AG10803 (cell line): ENCODE results near the gene ALG12.

Source experiments
- DNase-seq: peaks from one replicate; pipeline ENCODE4 v3.0.0; 2010; ENCODE audit warnings: low read depth
- H3K4me3 ChIP-seq: 2 replicates; pipeline ENCODE4 v1.5.1; 2011; ENCODE audit warnings: mild to moderate bottlenecking, low read length, control low read depth
- CTCF ChIP-seq: conservative IDR thresholded peaks from 2 replicates; pipeline ENCODE4 v1.5.1; 2011; ENCODE audit warnings: mild to moderate bottlenecking, low read length, control low read depth, inconsistent platforms

Gene ALG12

GRCh38 chr22:49900441-49901230 is 17.6 kb downstream of the ALG12 start:
- TF ChIP-seq CTCF, result no peak
- no peak for DNase-seq
- H3K4me3 ChIP-seq, result no peak overlapping the region

- no peak overlapping the region for H3K4me3 ChIP-seq
- DNase-seq, result no peak
Measured at GRCh38 chr22:49899530-49899929, 18.7 kb downstream of the ALG12 start.

GRCh38 chr22:49897015-49897684 is 21.1 kb downstream of the ALG12 start:
- no peak overlapping the region for H3K4me3 ChIP-seq
- DNase-seq, result no peak
- no peak for TF ChIP-seq CTCF

More at GRCh38 chr22:49899530-49899929, 18.7 kb downstream of the ALG12 start:
- no peak for TF ChIP-seq CTCF

GRCh38 chr22:49896201-49896600 is 22.0 kb downstream of the ALG12 start:
- no peak for DNase-seq
- TF ChIP-seq CTCF, result no peak
- H3K4me3 ChIP-seq, result no peak overlapping the region

GRCh38 chr22:49894322-49895054 is 23.8 kb downstream of the ALG12 start:
- H3K4me3 ChIP-seq, result no peak overlapping the region
- no peak for TF ChIP-seq CTCF
- DNase-seq, result no peak

GRCh38 chr22:49893025-49893424 is 25.2 kb downstream of the ALG12 start:
- no peak overlapping the region for H3K4me3 ChIP-seq
- no peak for DNase-seq
- no peak for TF ChIP-seq CTCF
